WTC11 (cell line): ENCODE data around the gene PRC1. TPM values are rescaled to one million over a fixed set of nuclear protein-coding genes. Genes with fewer than 3 reads are reported as not detected.

Experiments used
- ATAC-seq: fragments of 200-7000 bp; cut with Tn5 transposase; 2 replicates; pipeline ENCODE4 v1.10.0; 2021; ENCODE audit warnings: mild to moderate bottlenecking, moderate library complexity
- CTCF ChIA-PET: fragments of 300-600 bp; sonication (Branson Sonifier 250); formaldehyde crosslinking; loops from one replicate; lab custom pipeline; 2021; ENCODE audit warnings: antibody characterized with exemption; lab: Charles Lee
- POLR2A ChIA-PET: fragments of 350-600 bp; sonication (Branson Sonifier 250); formaldehyde crosslinking; loops from one replicate; lab custom pipeline; 2021; ENCODE audit warnings: antibody characterized with exemption; lab: Charles Lee
- DNase-seq: peaks from one replicate; pipeline ENCODE4 v3.0.0; 2021; ENCODE audit warnings: low spot score
- H3K27ac Mint-ChIP-seq: 2 replicates; pipeline ENCODE4 v1.8.0; 2021; ENCODE audit warnings: mixed read lengths
- H3K27me3 Mint-ChIP-seq: 2 replicates; pipeline ENCODE4 v1.8.0; 2021; ENCODE audit warnings: low read depth, mild to moderate bottlenecking, moderate library complexity, mixed read lengths
- H3K36me3 Mint-ChIP-seq: 2 replicates; pipeline ENCODE4 v1.8.0; 2021; ENCODE audit warnings: mixed read lengths
- H3K4me1 Mint-ChIP-seq: 2 replicates; pipeline ENCODE4 v1.8.0; 2022; ENCODE audit warnings: mixed read lengths
- H3K4me3 Mint-ChIP-seq: 2 replicates; pipeline ENCODE4 v1.8.0; 2021; ENCODE audit warnings: mild to moderate bottlenecking, moderate library complexity, mixed read lengths
- H3K9me3 Mint-ChIP-seq: 2 replicates; pipeline ENCODE4 v1.8.0; 2021; ENCODE audit warnings: mixed read lengths
- CREB1 ChIP-seq: sonication (generic); formaldehyde crosslinking; IDR thresholded peaks from 2 replicates; pipeline ENCODE4 v1.8.0; 2023; ENCODE audit warnings: mild to moderate bottlenecking, missing genetic modification reagents
- FOXJ3 ChIP-seq: sonication (generic); formaldehyde crosslinking; IDR thresholded peaks from 2 replicates; pipeline ENCODE4 v1.9.0; 2021; ENCODE audit warnings: missing genetic modification reagents, mild to moderate bottlenecking, borderline replicate concordance
- FOXP1 ChIP-seq: sonication (generic); formaldehyde crosslinking; IDR thresholded peaks from 2 replicates; pipeline ENCODE4 v1.8.0; 2022; ENCODE audit warnings: missing genetic modification reagents, mild to moderate bottlenecking, moderate library complexity, borderline replicate concordance
- GABPB1 ChIP-seq: sonication (generic); formaldehyde crosslinking; IDR thresholded peaks from 2 replicates; pipeline ENCODE4 v1.8.1; 2023; ENCODE audit warnings: mild to moderate bottlenecking, missing genetic modification reagents
- HMGA2 ChIP-seq: fragments of 250-450 bp; sonication (Bioruptor Pico); IDR thresholded peaks from 2 replicates; pipeline ENCODE4 v1.4.0; 2021; ENCODE audit warnings: mild to moderate bottlenecking, moderate library complexity
- JUN ChIP-seq: sonication (generic); formaldehyde crosslinking; IDR thresholded peaks from 2 replicates; pipeline ENCODE4 v1.8.0; 2023; ENCODE audit warnings: mild to moderate bottlenecking, missing genetic modification reagents
- MXD4 ChIP-seq: fragments of 250-450 bp; sonication (Bioruptor Pico); IDR thresholded peaks from 2 replicates; pipeline ENCODE4 v1.8.0; 2021; ENCODE audit warnings: mild to moderate bottlenecking, moderate library complexity, borderline replicate concordance
- NFATC4 ChIP-seq: fragments of 250-450 bp; sonication (Bioruptor Pico); IDR thresholded peaks from 2 replicates; pipeline ENCODE4 v1.9.0; 2021; ENCODE audit warnings: mild to moderate bottlenecking
- NFYB ChIP-seq: sonication (generic); formaldehyde crosslinking; conservative IDR thresholded peaks from 2 replicates; pipeline ENCODE4 v1.8.0; 2022; ENCODE audit warnings: low read depth, missing genetic modification reagents
- NR2C2 ChIP-seq: sonication (generic); formaldehyde crosslinking; IDR thresholded peaks from 2 replicates; pipeline ENCODE4 v1.8.0; 2022; ENCODE audit warnings: mild to moderate bottlenecking, missing genetic modification reagents
- ZNF121 ChIP-seq: sonication (generic); formaldehyde crosslinking; IDR thresholded peaks from 2 replicates; pipeline ENCODE4 v1.8.0; 2023; ENCODE audit warnings: missing genetic modification reagents
- ZNF219 ChIP-seq: sonication (generic); formaldehyde crosslinking; IDR thresholded peaks from 2 replicates; pipeline ENCODE4 v1.8.0; 2023; ENCODE audit warnings: missing genetic modification reagents, mild to moderate bottlenecking, borderline replicate concordance
- ZNF263 ChIP-seq: sonication (generic); formaldehyde crosslinking; IDR thresholded peaks from 2 replicates; pipeline ENCODE4 v1.8.1; 2022; ENCODE audit warnings: low read depth, mild to moderate bottlenecking, moderate library complexity, missing genetic modification reagents
- ZNF423 ChIP-seq: fragments of 250-450 bp; sonication (Bioruptor Pico); IDR thresholded peaks from 2 replicates; pipeline ENCODE4 v2.1.2; 2022; ENCODE audit warnings: mild to moderate bottlenecking, moderate library complexity
- total RNA-seq: library from RNA; stranded (reverse); gene quantifications from 3 replicates; pipeline ENCODE4 v1.2.3, GENCODE V29; 2021
- TF ChIP-seq, protein P1 (sequence below): fragments of 250-450 bp; sonication (Bioruptor Pico); IDR thresholded peaks from 2 replicates; pipeline ENCODE4 v1.8.0; 2021; ENCODE audit warnings: mild to moderate bottlenecking
- TF ChIP-seq, protein P2 (sequence below): sonication (generic); formaldehyde crosslinking; IDR thresholded peaks from 2 replicates; pipeline ENCODE4 v1.8.0; 2023; ENCODE audit warnings: missing genetic modification reagents
- TF ChIP-seq, protein P3 (sequence below): sonication (generic); formaldehyde crosslinking; IDR thresholded peaks from 2 replicates; pipeline ENCODE4 v1.8.0; 2023; ENCODE audit warnings: mild to moderate bottlenecking, missing genetic modification reagents
- TF ChIP-seq, protein P4 (sequence below): sonication (generic); formaldehyde crosslinking; IDR thresholded peaks from 2 replicates; pipeline ENCODE4 v1.8.1; 2023; ENCODE audit warnings: mild to moderate bottlenecking, missing genetic modification reagents, moderate library complexity
- TF ChIP-seq, protein P5 (sequence below): sonication (generic); formaldehyde crosslinking; IDR thresholded peaks from 2 replicates; pipeline ENCODE4 v1.8.1; 2022; ENCODE audit warnings: low read depth, missing genetic modification reagents, borderline replicate concordance
- TF ChIP-seq, protein P6 (sequence below): fragments of 250-450 bp; sonication (Bioruptor Pico); IDR thresholded peaks from 2 replicates; pipeline ENCODE4 v1.9.0; 2021; ENCODE audit warnings: mild to moderate bottlenecking
- TF ChIP-seq, protein P7 (sequence below): sonication (generic); formaldehyde crosslinking; IDR thresholded peaks from 2 replicates; pipeline ENCODE4 v1.8.1; 2022; ENCODE audit warnings: low read depth, mild to moderate bottlenecking, moderate library complexity, missing genetic modification reagents, borderline replicate concordance

PRC1 gene
- total RNA-seq, 1 experiment from 2014 or later, result 130 TPM

DNA sequence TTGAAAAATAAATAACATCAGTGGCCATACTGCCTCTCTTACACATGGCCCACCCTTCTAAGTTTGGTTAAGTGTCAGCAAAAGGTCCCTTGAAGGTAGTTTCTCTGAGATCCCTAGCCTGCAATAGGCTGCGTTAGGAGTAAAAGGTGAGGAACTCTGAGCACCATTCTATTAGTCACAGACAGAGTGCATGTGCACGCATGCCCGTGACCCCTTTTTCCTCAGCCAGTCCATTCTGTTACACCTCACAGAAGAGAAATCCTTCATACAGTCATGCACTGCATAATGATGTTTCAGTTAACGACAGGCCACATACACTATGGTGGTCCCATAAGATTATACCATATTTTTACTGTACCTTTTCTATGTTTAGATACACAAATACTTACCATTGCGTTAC, 27.1 kb downstream of the PRC1 start (continued):
- TF ChIP-seq, protein P1, sequence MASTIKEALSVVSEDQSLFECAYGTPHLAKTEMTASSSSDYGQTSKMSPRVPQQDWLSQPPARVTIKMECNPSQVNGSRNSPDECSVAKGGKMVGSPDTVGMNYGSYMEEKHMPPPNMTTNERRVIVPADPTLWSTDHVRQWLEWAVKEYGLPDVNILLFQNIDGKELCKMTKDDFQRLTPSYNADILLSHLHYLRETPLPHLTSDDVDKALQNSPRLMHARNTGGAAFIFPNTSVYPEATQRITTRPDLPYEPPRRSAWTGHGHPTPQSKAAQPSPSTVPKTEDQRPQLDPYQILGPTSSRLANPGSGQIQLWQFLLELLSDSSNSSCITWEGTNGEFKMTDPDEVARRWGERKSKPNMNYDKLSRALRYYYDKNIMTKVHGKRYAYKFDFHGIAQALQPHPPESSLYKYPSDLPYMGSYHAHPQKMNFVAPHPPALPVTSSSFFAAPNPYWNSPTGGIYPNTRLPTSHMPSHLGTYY, result no peak

DNA sequence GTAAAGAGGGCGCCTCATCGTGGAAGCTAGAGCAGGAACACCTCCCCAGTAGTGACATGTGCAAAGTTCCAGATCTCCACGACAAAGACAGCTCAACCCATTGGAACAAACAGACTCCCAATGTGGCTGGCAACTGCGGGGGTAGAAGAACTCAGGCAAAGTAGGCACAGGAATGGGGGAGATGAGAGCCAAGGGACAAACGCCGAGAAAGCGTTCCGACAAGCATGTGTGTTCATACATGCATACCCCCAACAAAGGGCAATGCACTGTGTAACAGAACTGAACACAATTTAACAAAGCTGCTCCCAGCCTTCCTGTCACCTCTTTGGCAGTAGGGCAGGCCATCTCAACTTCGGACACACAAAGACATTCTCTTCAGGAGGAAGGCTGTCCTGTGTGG, 28.1 kb downstream of the PRC1 start:
- Mint-ChIP-seq H3K9me3 (no peaks in the 10 kb centered on the region), H3K27me3 (no peaks in the 10 kb centered on the region), H3K4me3 (no peak overlapping the region), H3K27ac (peak overlapping the region; percentile 32; the same call in 1 of the 2 replicates), H3K36me3 (peaks cover 86% of the 10 kb centered on the region), H3K4me1 (no peaks in the 10 kb centered on the region)
- no peak for ATAC-seq
- no peak for DNase-seq
- ChIA-PET CTCF (interaction anchor here (0.8 to 6.2 kb wide), 4 partner anchors 9 to 67 kb away, joined by 3 to 50 read pairs (median 6); partner anchors contain the start of genes HDDC3 and UNC45A), POLR2A (interaction anchor here (1.1 to 1.2 kb wide), 2 partner anchors 9 to 28 kb away, joined by 3 to 5 read pairs; partner anchors contain the start of gene PRC1)
- TF ChIP-seq, protein P2, sequence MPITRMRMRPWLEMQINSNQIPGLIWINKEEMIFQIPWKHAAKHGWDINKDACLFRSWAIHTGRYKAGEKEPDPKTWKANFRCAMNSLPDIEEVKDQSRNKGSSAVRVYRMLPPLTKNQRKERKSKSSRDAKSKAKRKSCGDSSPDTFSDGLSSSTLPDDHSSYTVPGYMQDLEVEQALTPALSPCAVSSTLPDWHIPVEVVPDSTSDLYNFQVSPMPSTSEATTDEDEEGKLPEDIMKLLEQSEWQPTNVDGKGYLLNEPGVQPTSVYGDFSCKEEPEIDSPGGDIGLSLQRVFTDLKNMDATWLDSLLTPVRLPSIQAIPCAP (CRISPR knock-in tag), result no peak
- TF ChIP-seq NFYB (no peak), MXD4 (CRISPR knock-in tag) (no peak), GABPB1 (CRISPR knock-in tag) (no peak), HMGA2 (no peak), NR2C2 (CRISPR knock-in tag) (no peak), FOXP1 (CRISPR knock-in tag) (no peak), JUN (no peak), FOXJ3 (no peak), NFATC4 (CRISPR knock-in tag) (no peak), ZNF121 (CRISPR knock-in tag) (no peak), ZNF219 (CRISPR knock-in tag) (no peak), ZNF263 (CRISPR knock-in tag) (no peak), ZNF423 (CRISPR knock-in tag) (no peak), CREB1 (CRISPR knock-in tag) (no peak)
- TF ChIP-seq, protein P3, sequence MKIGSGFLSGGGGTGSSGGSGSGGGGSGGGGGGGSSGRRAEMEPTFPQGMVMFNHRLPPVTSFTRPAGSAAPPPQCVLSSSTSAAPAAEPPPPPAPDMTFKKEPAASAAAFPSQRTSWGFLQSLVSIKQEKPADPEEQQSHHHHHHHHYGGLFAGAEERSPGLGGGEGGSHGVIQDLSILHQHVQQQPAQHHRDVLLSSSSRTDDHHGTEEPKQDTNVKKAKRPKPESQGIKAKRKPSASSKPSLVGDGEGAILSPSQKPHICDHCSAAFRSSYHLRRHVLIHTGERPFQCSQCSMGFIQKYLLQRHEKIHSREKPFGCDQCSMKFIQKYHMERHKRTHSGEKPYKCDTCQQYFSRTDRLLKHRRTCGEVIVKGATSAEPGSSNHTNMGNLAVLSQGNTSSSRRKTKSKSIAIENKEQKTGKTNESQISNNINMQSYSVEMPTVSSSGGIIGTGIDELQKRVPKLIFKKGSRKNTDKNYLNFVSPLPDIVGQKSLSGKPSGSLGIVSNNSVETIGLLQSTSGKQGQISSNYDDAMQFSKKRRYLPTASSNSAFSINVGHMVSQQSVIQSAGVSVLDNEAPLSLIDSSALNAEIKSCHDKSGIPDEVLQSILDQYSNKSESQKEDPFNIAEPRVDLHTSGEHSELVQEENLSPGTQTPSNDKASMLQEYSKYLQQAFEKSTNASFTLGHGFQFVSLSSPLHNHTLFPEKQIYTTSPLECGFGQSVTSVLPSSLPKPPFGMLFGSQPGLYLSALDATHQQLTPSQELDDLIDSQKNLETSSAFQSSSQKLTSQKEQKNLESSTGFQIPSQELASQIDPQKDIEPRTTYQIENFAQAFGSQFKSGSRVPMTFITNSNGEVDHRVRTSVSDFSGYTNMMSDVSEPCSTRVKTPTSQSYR (CRISPR knock-in tag), result no peak
- TF ChIP-seq, protein P4, sequence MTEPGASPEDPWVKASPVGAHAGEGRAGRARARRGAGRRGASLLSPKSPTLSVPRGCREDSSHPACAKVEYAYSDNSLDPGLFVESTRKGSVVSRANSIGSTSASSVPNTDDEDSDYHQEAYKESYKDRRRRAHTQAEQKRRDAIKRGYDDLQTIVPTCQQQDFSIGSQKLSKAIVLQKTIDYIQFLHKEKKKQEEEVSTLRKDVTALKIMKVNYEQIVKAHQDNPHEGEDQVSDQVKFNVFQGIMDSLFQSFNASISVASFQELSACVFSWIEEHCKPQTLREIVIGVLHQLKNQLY (CRISPR knock-in tag), result no peak
- TF ChIP-seq, protein P5, sequence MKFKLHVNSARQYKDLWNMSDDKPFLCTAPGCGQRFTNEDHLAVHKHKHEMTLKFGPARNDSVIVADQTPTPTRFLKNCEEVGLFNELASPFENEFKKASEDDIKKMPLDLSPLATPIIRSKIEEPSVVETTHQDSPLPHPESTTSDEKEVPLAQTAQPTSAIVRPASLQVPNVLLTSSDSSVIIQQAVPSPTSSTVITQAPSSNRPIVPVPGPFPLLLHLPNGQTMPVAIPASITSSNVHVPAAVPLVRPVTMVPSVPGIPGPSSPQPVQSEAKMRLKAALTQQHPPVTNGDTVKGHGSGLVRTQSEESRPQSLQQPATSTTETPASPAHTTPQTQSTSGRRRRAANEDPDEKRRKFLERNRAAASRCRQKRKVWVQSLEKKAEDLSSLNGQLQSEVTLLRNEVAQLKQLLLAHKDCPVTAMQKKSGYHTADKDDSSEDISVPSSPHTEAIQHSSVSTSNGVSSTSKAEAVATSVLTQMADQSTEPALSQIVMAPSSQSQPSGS, result no peak
- TF ChIP-seq, protein P6, sequence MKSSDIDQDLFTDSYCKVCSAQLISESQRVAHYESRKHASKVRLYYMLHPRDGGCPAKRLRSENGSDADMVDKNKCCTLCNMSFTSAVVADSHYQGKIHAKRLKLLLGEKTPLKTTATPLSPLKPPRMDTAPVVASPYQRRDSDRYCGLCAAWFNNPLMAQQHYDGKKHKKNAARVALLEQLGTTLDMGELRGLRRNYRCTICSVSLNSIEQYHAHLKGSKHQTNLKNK (CRISPR knock-in tag), result no peak
- TF ChIP-seq, protein P7, sequence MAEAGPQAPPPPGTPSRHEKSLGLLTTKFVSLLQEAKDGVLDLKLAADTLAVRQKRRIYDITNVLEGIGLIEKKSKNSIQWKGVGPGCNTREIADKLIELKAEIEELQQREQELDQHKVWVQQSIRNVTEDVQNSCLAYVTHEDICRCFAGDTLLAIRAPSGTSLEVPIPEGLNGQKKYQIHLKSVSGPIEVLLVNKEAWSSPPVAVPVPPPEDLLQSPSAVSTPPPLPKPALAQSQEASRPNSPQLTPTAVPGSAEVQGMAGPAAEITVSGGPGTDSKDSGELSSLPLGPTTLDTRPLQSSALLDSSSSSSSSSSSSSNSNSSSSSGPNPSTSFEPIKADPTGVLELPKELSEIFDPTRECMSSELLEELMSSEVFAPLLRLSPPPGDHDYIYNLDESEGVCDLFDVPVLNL (CRISPR knock-in tag), result no peak
